HL-60 (cell line): ENCODE measurements around the gene PSAP.

Source experiments
- DNase-seq, 2 experiments: peaks; one replicate each; pipeline ENCODE4 v3.0.0-alpha.2; 2010 to 2020; ENCODE audit warnings: low read depth in 1 of 2, low spot score in 1 of 2
- H3K27ac ChIP-seq: fragments of 250-450 bp; sonication (Bioruptor Pico); replicated peaks from 2 replicates; pipeline ENCODE4 v1.5.1; 2020; ENCODE audit warnings: mild to moderate bottlenecking, moderate library complexity
- H3K27me3 ChIP-seq: fragments of 250-450 bp; sonication (Bioruptor Pico); 2 replicates; pipeline ENCODE4 v1.5.1; 2021; ENCODE audit warnings: mild to moderate bottlenecking, moderate library complexity; ENCODE audit not compliant: insufficient read depth, poor library complexity, severe bottlenecking
- H3K4me3 ChIP-seq: replicated peaks from 2 replicates; pipeline ENCODE4 v1.5.1; 2011; ENCODE audit warnings: mild to moderate bottlenecking, control low read depth, low read length; ENCODE audit not compliant: insufficient read depth
- GABPA ChIP-seq: IDR thresholded peaks from 2 replicates; pipeline ENCODE4 v1.6.1; 2012; ENCODE audit warnings: low read depth
- POLR2AphosphoS5 ChIP-seq: IDR thresholded peaks from 2 replicates; pipeline ENCODE4 v1.6.1; 2012; ENCODE audit warnings: low read depth
- SPI1 ChIP-seq: IDR thresholded peaks from 2 replicates; pipeline ENCODE4 v1.6.1; 2012; ENCODE audit warnings: low read depth, mild to moderate bottlenecking, borderline replicate concordance
- TF ChIP-seq, protein P1 (sequence below): IDR thresholded peaks from one replicate; pipeline ENCODE4 v1.5.1; 2011; ENCODE audit warnings: low read length, control low read depth, inconsistent platforms; ENCODE audit not compliant: insufficient read depth
- TF ChIP-seq, protein P2 (sequence below): IDR thresholded peaks from 2 replicates; pipeline ENCODE4 v1.6.1; 2012; ENCODE audit warnings: low read depth; ENCODE audit not compliant: insufficient replicate concordance

The PSAP gene

DNA sequence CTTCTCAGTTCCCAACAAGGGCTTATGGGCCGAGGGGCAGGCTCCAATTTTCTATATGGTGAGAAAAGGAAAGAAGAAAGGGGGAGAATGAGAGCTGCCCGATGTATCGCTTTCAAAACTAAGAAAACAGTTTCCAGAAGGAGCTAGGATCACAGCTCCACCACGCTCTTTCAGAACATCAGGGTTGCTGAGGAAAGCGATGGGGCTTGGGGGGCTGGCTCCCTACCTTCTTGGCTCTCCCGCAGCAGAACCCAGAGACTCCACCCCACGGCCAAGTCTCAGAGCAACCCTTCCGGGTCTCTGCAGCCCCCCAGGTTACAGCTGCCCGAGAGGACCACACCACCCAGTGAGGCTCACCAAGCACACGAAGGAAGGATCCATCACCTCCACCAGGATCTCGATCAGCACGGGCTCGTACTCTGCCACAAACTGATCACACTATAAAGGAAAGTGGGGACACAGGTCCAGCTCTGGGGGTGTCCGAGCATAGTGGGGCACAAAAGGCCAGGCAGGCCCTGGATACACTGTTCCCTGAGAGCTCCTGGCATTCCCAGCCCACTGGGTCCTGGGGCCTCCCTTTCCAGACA, 32.3 kb downstream of the PSAP start:
- TF ChIP-seq, protein P1, sequence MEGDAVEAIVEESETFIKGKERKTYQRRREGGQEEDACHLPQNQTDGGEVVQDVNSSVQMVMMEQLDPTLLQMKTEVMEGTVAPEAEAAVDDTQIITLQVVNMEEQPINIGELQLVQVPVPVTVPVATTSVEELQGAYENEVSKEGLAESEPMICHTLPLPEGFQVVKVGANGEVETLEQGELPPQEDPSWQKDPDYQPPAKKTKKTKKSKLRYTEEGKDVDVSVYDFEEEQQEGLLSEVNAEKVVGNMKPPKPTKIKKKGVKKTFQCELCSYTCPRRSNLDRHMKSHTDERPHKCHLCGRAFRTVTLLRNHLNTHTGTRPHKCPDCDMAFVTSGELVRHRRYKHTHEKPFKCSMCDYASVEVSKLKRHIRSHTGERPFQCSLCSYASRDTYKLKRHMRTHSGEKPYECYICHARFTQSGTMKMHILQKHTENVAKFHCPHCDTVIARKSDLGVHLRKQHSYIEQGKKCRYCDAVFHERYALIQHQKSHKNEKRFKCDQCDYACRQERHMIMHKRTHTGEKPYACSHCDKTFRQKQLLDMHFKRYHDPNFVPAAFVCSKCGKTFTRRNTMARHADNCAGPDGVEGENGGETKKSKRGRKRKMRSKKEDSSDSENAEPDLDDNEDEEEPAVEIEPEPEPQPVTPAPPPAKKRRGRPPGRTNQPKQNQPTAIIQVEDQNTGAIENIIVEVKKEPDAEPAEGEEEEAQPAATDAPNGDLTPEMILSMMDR = no peak
- TF ChIP-seq SPI1 (no peak), GABPA (no peak), POLR2AphosphoS5 (no peak)
- TF ChIP-seq, protein P2, sequence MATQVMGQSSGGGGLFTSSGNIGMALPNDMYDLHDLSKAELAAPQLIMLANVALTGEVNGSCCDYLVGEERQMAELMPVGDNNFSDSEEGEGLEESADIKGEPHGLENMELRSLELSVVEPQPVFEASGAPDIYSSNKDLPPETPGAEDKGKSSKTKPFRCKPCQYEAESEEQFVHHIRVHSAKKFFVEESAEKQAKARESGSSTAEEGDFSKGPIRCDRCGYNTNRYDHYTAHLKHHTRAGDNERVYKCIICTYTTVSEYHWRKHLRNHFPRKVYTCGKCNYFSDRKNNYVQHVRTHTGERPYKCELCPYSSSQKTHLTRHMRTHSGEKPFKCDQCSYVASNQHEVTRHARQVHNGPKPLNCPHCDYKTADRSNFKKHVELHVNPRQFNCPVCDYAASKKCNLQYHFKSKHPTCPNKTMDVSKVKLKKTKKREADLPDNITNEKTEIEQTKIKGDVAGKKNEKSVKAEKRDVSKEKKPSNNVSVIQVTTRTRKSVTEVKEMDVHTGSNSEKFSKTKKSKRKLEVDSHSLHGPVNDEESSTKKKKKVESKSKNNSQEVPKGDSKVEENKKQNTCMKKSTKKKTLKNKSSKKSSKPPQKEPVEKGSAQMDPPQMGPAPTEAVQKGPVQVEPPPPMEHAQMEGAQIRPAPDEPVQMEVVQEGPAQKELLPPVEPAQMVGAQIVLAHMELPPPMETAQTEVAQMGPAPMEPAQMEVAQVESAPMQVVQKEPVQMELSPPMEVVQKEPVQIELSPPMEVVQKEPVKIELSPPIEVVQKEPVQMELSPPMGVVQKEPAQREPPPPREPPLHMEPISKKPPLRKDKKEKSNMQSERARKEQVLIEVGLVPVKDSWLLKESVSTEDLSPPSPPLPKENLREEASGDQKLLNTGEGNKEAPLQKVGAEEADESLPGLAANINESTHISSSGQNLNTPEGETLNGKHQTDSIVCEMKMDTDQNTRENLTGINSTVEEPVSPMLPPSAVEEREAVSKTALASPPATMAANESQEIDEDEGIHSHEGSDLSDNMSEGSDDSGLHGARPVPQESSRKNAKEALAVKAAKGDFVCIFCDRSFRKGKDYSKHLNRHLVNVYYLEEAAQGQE = no peak
- H3K4me3 ChIP-seq = no peak overlapping the region

DNA sequence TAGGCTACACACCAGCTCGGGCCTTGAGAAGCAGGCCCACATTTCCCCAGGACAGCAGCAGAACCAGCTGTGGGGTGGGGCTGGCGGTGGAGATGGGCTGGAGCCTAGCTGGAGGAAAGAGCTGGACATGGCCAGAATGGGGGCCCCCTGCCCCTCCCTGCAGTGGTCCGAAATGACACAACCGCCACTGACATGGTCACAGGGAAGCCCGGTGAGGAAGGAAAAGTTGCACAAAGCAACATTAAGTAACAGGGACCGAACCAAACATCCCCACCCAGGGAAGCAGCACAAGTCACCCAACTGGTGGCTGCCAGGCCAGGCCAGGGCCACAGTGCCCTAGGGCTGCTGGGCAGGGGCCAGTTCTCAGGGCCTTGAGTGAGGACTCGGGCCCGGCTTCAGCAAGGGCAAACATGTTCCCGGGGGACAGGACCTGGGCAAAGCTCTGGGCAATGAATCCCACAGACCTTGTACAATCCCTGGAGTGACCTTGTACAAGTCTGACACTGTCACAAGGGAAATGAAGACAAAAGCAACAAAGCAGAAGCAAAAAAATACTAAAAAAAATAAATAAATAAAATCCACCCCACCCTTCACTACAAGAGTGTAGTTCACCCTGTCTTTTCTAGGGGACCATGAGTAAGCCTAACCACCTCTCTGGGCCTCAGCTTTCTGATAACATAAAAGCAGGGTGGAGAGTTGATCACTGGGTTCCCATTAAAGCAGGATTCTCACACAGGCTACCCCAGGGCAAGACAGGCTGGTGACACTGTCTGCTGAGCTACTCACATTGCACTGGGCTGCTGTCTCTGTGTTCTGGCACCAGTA, 33.0 kb downstream of the PSAP start:
- Histone ChIP-seq H3K27me3 (no peaks in the 10 kb centered on the region), H3K4me3 (no peak overlapping the region), H3K27ac (peak overlapping the region; percentile 78)
- TF ChIP-seq, protein P2 = no peak
- TF ChIP-seq SPI1 = no peak
- TF ChIP-seq, protein P1 = no peak
- no peak for TF ChIP-seq GABPA
- no peak for TF ChIP-seq POLR2AphosphoS5
- peak; percentile 54 to 73 for DNase-seq

More for the DNA sequence above, 32.3 kb downstream of the PSAP start:
- H3K27ac ChIP-seq = peak overlapping the region; percentile 78
- H3K27me3 ChIP-seq = no peaks in the 10 kb centered on the region
- DNase-seq = no peak

DNA sequence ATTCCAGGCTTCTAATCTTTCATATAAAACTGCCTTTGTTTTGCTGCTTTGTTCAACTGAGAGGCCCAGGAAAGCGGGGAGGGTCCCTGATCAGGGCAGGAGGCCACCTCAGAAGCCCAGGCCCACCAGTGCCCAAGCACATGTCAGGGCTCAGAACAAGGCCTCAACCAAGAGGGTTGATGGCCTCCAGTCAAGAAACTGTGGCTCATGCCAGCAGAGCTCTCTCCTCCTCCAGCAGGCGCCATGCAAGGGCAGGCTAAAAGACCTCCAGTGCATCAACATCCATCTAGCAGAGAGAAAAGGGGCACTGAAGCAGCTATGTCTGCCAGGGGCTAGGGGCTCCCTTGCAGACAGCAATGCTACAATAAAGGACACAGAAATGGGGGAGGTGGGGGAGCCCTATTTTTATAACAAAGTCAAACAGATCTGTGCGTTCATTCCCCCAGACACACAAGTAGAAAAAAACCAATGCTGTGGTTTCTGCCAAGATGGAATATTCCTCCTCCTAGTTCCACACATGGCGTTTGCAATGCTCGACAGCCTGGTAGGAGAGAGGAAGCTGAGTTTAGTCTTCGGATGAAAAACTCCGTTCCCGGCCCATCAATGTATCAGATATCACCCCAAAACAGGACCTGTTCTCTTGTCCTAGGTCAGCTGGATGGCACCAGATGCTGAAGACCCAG, 34.0 kb downstream of the PSAP start:
- TF ChIP-seq, protein P2 = no peak
- no peak for TF ChIP-seq POLR2AphosphoS5
- TF ChIP-seq, protein P1 = no peak
- no peak for TF ChIP-seq SPI1
- TF ChIP-seq GABPA = no peak
- no peak for DNase-seq
- no peak overlapping the region for H3K4me3 ChIP-seq
- peak overlapping the region; percentile 78 for H3K27ac ChIP-seq
- no peaks in the 10 kb centered on the region for H3K27me3 ChIP-seq
